GM18511 (cell line): Measurements from ENCODE around the gene DIS3L2.
"Not testable (repeated sequence)": the region's sequence is repeated elsewhere in the genome, so short reads cannot be mapped to it uniquely, and the experiment has no call there.

Source experiments
- ATAC-seq: cut with Tn5 transposase; IDR thresholded peaks from one replicate; pipeline ENCODE4 v1.9.1; 2021; ENCODE audit warnings: mild to moderate bottlenecking, moderate library complexity; ENCODE audit not compliant: unreplicated experiment

DIS3L2 gene

GRCh38 chr2:232330068-232330999 lies 368.8 kb downstream of the DIS3L2 start:
- no peak for ATAC-seq

- not testable (repeated sequence) for ATAC-seq
These were observed 369.5 kb downstream of the DIS3L2 start for GRCh38 chr2:232331061-232331460.

- ATAC-seq = not testable (repeated sequence)
These were observed 370.1 kb downstream of the DIS3L2 start for GRCh38 chr2:232331641-232332040.

DNA sequence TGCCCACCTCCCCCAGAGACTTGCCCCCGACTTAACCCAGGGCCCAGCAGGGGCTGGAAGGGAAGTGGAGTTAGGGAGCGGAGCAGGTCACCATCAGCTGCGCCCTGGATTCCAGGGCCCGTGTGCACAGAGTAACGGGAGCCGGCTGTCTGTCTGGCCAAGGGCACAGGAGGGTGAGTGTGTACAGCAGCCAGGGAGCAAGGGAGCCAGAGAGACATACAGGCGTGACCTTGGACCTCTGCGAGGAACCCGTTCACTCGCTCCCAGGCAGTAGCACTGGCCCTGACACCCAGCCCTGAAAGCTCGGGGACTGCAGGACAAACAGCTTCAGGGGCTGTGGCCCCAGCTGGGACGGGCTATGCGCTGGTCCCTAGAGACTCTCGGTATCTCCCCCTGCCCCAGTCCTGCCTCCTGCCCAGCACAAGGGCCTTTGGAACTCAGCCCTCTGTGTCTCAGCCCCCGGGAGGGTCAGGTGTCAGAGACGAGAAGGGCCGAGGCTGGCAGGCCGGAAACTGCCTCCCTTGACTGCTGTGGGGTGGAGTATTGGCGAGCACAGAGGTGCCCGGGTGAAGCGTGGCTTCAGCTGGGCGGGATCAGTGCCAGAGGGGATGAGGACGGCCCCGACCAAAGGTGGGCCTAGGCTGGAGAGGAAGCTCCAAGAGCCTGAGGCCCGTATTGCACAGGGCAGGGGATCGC lies 370.9 kb downstream of the DIS3L2 start:
- ATAC-seq = not testable (repeated sequence)

DNA sequence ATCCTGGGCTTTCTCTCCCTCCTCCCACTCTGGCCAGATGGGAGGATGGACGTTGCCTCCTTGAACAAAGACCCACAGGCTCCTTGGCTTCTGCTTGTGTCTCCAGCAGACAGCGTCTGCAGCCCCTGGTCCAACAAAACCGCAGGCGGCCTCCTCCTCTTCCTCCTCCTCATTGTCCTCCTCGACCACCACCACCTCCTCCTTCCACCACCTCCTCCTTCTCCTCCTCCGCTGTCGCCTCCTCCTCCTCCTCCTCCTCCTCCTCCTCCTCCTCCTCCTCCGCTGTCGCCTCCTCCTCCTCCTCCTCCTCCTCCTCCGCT lies 371.4 kb downstream of the DIS3L2 start:
- ATAC-seq = no peak

GRCh38 chr2:232333361-232334135 lies 372.0 kb downstream of the DIS3L2 start:
- ATAC-seq = no peak

GRCh38 chr2:232334136-232334884 lies 372.8 kb downstream of the DIS3L2 start:
- ATAC-seq = not testable (repeated sequence)

GRCh38 chr2:232334885-232335205 lies 373.3 kb downstream of the DIS3L2 start:
- ATAC-seq = not testable (repeated sequence)

DNA sequence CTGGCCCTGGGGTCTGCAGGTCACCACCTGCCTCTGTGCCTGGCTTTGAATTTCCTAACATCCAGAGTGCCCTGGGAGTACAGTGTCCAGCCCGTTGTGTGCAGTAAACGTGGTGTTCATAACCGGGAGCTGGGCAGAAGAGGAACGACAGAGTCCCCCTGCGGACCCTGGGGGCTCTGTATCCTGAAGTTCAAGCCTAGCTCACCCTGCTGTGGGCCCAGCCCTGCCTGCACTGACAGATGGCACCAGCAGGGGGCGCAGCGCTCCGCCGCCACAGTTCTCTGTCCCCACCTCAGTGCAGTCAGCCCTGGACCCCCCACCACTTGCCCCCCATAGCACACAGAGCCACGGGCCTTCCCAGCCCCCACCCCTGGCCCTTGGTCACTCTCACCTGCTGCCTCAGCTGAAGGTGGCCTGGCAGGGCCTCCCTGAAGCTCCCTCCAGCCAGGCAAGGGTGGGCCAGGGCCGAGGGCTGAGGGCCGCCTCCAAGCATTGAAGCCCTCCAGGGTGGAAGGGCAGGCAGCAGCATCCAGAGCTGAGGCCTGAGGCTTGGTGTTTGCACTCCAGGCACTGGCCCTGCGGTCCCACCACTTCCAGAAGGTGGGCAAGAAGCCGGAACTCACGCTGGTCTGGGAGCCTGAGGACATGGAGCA lies 373.8 kb downstream of the DIS3L2 start:
- ATAC-seq = not testable (repeated sequence)

DNA sequence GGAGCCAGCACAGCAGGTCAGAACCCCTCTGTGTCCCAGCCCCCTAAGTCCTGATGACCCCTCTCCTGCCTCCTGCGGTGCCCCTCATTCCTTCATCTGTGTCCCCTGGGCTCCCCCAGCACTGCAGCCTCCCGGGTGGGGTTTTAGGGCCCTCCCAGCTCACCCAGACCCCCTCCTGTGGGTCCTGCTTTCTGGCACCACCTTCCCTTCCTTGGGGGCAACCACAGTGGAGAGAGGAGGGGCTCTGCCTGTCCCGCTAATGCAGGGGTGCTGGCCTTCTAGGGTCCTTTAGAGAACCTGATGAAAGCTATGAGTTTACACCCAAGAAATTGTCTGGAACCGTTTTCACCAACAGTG lies 374.3 kb downstream of the DIS3L2 start:
- no peak for ATAC-seq

DNA sequence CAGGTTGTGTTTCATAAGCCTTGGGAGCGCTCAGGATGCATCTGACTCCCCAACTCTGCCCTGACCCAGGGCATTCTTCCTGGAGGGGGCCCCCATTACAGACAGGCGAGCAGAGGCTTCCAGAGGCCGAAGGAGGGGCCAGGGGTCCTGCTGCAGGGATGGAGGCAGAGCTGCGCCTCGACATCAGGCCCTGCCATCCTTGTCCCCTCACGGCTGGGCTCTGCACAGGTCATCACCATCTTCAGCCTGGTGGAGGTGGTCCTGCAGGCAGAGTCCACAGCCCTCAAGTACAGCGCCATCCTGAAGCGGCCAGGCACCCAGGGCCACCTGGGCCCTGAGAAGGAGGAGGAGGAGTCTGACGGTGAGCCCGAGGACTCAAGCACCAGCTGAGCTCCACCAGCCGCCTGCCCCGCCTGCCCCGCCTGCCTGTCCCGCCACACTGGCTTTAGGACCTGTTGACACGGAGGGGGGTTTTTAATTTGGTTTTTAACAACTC lies 374.8 kb downstream of the DIS3L2 start:
- no peak for ATAC-seq

DNA sequence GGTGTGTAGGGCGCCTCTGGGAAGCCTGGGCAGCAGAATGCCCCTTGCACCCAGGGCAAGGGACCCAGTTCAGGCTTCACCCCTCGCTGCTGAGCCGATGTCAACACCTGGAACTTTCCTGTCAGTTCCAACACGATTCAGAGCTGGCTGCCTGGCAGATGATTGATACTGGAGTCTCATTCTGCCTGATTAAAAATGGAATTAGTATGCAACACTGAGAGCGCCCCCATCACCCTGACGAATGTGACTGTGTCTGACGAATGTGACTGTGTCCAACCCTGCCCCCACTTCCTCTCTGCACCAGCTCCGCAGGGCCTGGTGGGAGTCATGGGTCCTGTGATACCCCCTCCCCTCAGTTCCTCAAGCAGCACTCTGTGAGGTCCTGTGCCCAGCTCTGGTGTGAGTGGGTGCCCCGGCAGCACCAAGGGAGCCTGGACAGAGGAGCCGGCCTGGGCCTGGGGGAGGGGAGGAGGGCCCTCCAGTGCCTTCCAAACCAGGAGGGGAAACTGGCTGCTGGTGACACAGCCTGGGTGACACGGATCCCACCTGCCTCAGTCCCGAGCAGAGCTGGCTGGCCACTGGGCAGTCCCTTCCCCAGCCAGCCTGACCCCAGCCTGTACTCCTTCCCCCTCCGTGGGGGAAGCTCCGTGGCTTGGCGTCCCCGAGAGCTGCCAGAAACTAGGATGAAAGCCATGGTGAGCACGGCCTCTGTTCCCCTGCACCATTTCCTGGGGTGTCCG lies 375.6 kb downstream of the DIS3L2 start:
- ATAC-seq = no peak

DNA sequence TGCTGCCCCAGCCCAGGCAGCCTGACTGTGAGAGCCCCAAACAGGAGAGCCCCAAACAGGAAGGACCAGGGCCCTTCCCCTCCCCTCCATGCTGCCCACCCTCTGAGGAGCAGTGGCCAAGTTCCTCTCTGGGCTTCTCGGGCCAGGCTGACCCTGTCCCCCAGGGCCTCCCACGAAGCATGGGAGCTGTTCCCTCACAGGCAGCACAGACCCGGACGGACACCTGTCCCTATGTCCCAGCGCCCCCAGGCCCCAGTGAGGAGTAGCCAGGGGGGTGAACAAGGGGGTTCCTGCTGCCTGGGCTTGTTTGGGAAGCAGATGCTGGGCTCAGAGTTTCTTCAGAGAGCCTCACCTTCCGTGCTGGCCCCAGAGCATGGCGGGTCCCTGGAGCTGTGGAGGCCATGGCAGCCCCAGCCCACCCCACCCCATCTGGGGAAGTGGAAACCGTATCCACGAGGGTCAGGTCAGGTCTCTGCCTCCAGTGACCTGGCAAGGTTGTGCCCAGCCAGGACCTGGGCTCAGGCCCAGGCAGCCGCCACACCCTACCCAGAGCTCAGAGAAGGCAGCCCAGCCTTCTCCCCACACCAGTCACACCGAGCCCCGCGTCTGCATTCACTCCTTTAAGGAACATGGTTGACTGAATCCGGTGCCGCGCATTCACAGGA lies 376.7 kb downstream of the DIS3L2 start:
- ATAC-seq = not testable (repeated sequence)

DNA sequence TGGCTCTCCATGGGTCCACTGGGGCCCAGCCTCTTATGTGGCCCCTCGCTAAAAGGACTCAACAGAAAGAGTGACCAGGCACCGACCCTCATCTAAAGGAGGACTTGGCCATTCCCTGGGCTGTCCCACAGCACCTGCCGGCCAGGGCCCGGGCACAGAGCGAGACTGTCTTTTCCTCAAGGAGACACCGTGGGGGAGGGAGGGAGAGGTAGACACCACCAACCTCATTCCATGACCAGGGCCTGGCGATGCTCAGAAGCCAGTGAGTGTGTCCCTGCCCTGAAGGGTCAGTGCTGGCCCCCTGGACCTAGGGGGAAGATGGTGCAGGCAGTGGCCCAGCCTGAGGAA lies 377.2 kb downstream of the DIS3L2 start:
- ATAC-seq = no peak

DNA sequence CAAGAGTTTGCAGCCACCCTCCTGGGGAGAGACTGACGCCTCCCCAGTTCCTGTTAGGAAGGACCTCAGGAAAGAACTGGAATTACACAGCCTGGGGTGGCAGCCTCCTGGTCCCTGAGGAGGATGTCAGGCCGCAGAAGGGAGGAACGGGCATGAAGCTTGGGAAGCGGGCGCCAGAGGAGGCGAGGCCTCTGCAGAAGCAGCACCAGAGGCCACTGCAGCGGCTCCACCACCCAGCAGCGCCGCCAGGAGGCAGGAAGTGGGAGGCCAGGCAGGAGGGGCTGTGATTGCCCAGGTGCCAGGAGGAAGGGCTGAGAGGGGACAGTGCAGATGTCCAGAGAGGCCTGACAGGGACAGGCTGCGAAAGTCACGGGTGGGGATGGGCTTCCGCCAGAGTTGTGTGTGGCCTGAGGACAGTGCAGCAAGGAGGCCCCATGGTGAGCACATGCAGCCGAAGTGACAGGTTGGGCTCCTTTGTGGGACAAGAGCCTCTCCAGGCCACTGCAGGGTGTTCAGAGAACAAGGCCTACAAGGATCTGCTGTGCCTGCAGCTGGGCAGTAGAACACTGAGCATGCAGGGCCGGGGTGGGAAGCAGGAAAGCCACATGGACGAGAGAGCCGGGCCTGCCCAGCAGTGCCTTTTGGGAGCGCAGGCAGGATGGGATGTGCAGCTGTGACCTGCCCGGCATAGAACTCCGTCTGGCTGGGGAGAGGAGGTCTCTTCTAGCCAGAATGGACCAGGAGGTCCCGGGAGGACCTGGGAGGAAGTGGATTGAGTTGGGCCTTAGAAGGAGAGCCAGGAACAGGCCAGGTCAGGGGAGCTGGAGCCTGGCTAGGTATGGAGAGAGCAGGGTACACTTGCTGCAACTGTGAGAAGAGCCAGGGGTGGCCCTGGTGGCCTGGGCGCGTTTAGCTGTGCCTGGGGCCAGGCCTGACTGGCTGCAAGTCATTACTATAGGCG lies 377.9 kb downstream of the DIS3L2 start:
- no peak for ATAC-seq

DNA sequence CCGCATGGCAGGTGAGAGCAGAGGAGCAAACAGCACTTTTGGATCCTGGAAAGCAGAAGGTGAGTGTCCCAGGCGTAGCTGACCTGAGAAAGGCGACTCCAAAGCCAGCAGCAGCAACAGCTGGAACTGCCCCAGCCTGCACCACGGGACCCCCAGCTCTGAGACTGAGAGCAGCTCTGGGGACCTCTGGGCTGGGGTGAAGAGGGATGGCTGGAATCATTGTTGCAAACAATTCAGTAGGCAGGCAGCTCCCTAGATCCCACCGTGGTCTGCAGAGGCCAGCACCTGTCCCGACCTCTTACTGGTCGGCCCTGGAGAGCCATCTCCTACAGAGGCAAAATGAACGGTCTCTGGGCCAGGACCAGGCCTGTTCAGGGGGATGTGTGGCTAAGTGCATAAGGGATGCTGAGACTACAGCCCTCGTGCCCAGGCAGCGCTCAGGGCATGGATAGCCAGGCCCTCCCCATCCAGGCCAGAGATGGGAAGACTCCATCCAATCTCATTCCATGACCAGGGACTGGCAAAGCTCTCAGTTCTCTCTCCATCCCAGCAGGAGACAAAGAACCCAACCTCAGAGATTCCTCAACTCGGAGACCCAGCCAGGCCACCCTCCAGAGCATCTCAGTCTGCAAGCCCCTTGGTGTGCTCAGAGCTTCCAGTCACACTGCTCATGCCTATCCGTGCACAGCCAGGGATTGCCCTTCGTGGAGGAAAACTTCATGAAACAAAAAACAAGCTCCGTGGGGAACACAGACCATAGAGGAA lies 378.8 kb downstream of the DIS3L2 start:
- ATAC-seq = no peak

- ATAC-seq = no peak
These were observed 379.7 kb downstream of the DIS3L2 start for GRCh38 chr2:232341061-232341738.
